OCI-LY7 (cell line): ENCODE results near the gene KRT83. TPM values are rescaled to one million over a fixed set of nuclear protein-coding genes. Genes with fewer than 3 reads are reported as not detected.
"Not testable (repeated sequence)": the region's sequence is repeated elsewhere in the genome, so short reads cannot be mapped to it uniquely, and the experiment has no call there.

Source experiments
- BruUV-seq: library from RNA; stranded (reverse); fragments of 400-500 nt; replicated peaks from 2 replicates; lab custom pipeline; 2021; lab: Mats Ljungman, UMichigan
- CTCF ChIA-PET: fragments of 300-600 bp; sonication (Branson Sonifier 250); formaldehyde crosslinking; loops from one replicate; lab custom pipeline; 2022; ENCODE audit warnings: antibody characterized with exemption; ENCODE audit not compliant: unreplicated experiment; lab: Charles Lee
- POLR2A ChIA-PET: fragments of 300-600 bp; sonication (Branson Sonifier 250); formaldehyde crosslinking; loops from one replicate; lab custom pipeline; 2022; ENCODE audit warnings: antibody characterized with exemption; lab: Charles Lee
- DNase-seq: peaks from one replicate; pipeline ENCODE4 v3.0.0-alpha.2; 2015; ENCODE audit warnings: low spot score
- H2AFZ ChIP-seq: fragments of 200-600 bp; sonication (generic), shearing (Covaris generic); 2 replicates; pipeline ENCODE4 v1.6.1; 2014; ENCODE audit warnings: mild to moderate bottlenecking, antibody characterized with exemption, low read length, moderate library complexity
- H3K27ac ChIP-seq: fragments of 200-600 bp; sonication (generic); 2 replicates; pipeline ENCODE4 v1.5.1; 2014; ENCODE audit warnings: mixed run types, low read depth, mild to moderate bottlenecking, moderate library complexity, low read length, inconsistent platforms; ENCODE audit not compliant: poor library complexity, severe bottlenecking
- H3K36me3 ChIP-seq: fragments of 200-600 bp; sonication (generic); 2 replicates; pipeline ENCODE4 v1.6.1; 2014; ENCODE audit warnings: mild to moderate bottlenecking, antibody characterized with exemption, low read length, moderate library complexity, mixed read lengths; ENCODE audit not compliant: insufficient read depth
- H3K4me1 ChIP-seq: fragments of 200-600 bp; sonication (generic); 2 replicates; pipeline ENCODE4 v1.5.1; 2014; ENCODE audit warnings: mild to moderate bottlenecking, low read length; ENCODE audit not compliant: insufficient read depth, poor library complexity, severe bottlenecking
- H3K4me2 ChIP-seq: fragments of 200-600 bp; sonication (generic); 2 replicates; pipeline ENCODE4 v1.6.1; 2014; ENCODE audit warnings: mild to moderate bottlenecking, low read length
- H3K4me3 ChIP-seq: fragments of 200-600 bp; sonication (generic); 2 replicates; pipeline ENCODE4 v1.5.1; 2014; ENCODE audit warnings: mild to moderate bottlenecking, low read depth, low read length; ENCODE audit not compliant: poor library complexity, severe bottlenecking
- H3K79me2 ChIP-seq: fragments of 200-600 bp; sonication (generic); 2 replicates; pipeline ENCODE4 v1.6.1; 2016; ENCODE audit warnings: low read depth, mild to moderate bottlenecking, low read length, moderate library complexity, mixed read lengths; ENCODE audit not compliant: insufficient read depth
- H3K9me2 ChIP-seq: fragments of 200-600 bp; sonication (generic); 2 replicates; pipeline ENCODE4 v1.6.1; 2016; ENCODE audit warnings: mild to moderate bottlenecking, low read length, mixed read lengths; ENCODE audit not compliant: insufficient read depth
- H3K9me3 ChIP-seq: fragments of 200-600 bp; sonication (generic); 2 replicates; pipeline ENCODE4 v1.6.1; 2014; ENCODE audit warnings: mild to moderate bottlenecking, mixed run types, low read length, mixed read lengths
- H4K20me1 ChIP-seq: fragments of 200-600 bp; sonication (generic); 2 replicates; pipeline ENCODE4 v1.6.1; 2014; ENCODE audit warnings: mild to moderate bottlenecking, antibody characterized with exemption, low read length, moderate library complexity, mixed read lengths; ENCODE audit not compliant: insufficient read depth
- EZH2phosphoT487 ChIP-seq: fragments of 200-600 bp; sonication (generic); IDR thresholded peaks from 2 replicates; pipeline ENCODE4 v1.6.1; 2018; ENCODE audit warnings: low read depth, borderline replicate concordance, mild to moderate bottlenecking, mixed run types, antibody characterized with exemption, low read length, moderate library complexity, mixed read lengths
- intact Hi-C: fragments of 100-400 bp; cut with micrococcal nuclease; formaldehyde crosslinking; loops from one replicate; pipeline ENCODE4 v1.10.0; 2022; ENCODE audit not compliant: unreplicated experiment
- total RNA-seq, 2 experiments: library from RNA; depleted of rRNA in 1 of 2; stranded (reverse); fragments of >200 nt in 1 of 2; shearing (Covaris generic) in 1 of 2; gene quantifications; 2 replicates each; pipeline ENCODE4 v1.2.3, GENCODE V29; 2014 to 2022
- TF ChIP-seq, protein P1 (sequence below): fragments of 200-600 bp; sonication (generic); conservative IDR thresholded peaks from 2 replicates; pipeline ENCODE4 v1.5.1; 2014; ENCODE audit warnings: mild to moderate bottlenecking, antibody characterized with exemption, low read length, moderate library complexity, mixed read lengths

Gene KRT83
- total RNA-seq, 2 experiments from 2014 or later = not detected

DNA sequence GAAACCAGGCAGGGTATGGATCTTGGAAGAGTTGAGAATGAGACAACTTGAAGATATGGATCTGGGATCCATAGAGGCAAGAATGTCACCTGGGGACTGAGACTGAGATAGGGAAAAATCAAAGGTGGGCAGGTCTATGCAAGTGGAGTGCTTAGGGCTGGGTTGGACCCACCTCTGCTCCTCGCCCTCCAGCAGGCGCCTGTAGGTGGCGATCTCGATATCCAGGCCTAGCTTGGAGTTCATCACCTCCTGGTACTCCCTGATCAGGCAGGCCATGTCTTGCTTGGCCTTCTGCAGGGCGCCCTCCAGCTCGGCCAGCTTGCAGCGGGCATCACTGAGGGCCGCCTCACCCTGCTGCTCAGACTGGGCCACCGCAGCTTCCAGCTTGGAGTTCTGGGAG, 5.5 kb downstream of the KRT83 start:
- intact Hi-C loops, H4K20me1 ChIP-seq, H3K4me2 ChIP-seq, H3K79me2 ChIP-seq, H3K36me3 ChIP-seq, H3K27ac ChIP-seq, BruUV-seq, H3K4me3 ChIP-seq, H3K9me3 ChIP-seq, H2AFZ ChIP-seq, POLR2A ChIA-PET, H3K4me1 ChIP-seq, H3K9me2 ChIP-seq, CTCF ChIA-PET: not testable (repeated sequence)
- TF ChIP-seq, protein P1, sequence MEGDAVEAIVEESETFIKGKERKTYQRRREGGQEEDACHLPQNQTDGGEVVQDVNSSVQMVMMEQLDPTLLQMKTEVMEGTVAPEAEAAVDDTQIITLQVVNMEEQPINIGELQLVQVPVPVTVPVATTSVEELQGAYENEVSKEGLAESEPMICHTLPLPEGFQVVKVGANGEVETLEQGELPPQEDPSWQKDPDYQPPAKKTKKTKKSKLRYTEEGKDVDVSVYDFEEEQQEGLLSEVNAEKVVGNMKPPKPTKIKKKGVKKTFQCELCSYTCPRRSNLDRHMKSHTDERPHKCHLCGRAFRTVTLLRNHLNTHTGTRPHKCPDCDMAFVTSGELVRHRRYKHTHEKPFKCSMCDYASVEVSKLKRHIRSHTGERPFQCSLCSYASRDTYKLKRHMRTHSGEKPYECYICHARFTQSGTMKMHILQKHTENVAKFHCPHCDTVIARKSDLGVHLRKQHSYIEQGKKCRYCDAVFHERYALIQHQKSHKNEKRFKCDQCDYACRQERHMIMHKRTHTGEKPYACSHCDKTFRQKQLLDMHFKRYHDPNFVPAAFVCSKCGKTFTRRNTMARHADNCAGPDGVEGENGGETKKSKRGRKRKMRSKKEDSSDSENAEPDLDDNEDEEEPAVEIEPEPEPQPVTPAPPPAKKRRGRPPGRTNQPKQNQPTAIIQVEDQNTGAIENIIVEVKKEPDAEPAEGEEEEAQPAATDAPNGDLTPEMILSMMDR = peak; percentile 73
- peak; percentile 30 for DNase-seq

DNA sequence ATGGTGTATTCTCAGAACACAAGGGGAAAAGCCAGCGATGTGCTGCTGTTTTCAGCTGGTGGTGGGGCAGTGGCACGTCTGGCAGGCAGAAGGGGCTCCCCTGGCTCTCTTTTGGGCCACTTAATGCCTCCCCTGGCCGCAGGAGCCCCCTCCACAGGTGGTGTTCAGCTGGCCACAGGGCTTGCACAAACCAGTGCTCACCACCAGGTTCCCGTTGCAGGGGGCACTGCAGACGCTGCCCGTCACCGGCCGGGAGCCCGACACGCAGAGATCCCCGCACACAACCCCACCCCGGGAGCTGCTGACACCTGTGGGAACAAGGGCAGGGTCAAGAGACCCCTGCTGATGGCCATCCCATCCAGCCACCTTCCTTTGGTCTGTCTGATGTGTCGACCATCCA, 6.7 kb downstream of the KRT83 start:
- H3K27ac ChIP-seq = no peak overlapping the region
- TF ChIP-seq, protein P1 = no peak
- TF ChIP-seq EZH2phosphoT487 = no peak
- BruUV-seq = no TSS peak
- H3K4me1 ChIP-seq = no peaks in the 10 kb centered on the region
- no peak overlapping the region for H2AFZ ChIP-seq
- no peaks in the 10 kb centered on the region for H3K9me2 ChIP-seq
- H3K36me3 ChIP-seq = no peaks in the 10 kb centered on the region
- H3K4me2 ChIP-seq = no peak overlapping the region
- H4K20me1 ChIP-seq = no peaks in the 10 kb centered on the region; the same call in 1 of the 2 replicates
- no peak overlapping the region for H3K4me3 ChIP-seq
- CTCF ChIA-PET = no interaction called here
- POLR2A ChIA-PET = no interaction called here
- H3K79me2 ChIP-seq = no peaks in the 10 kb centered on the region
- no peaks in the 10 kb centered on the region for H3K9me3 ChIP-seq
- no peak for DNase-seq
- intact Hi-C loops = no loop called here

DNA sequence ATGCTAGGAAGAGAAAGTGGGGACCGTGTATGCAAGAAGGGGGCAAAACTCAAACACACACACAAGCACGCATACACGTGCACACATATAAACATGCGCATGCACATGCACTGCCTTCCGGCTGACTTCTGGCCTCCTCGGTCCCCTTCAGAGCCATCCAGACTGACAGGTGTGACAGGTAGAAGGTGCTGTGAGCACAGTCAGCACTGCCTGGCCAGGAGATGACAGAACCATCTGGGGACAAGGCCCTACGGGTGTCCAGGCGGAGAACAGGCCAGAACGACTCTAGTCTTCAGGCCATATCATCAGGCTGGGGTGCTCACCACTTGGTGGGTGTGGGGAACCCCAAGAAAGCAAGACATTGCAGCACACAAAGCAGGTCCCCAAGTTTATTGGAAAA, 7.3 kb downstream of the KRT83 start:
- TF ChIP-seq, protein P1 = no peak
- TF ChIP-seq EZH2phosphoT487 = no peak
- ChIA-PET CTCF (no interaction called here), POLR2A (no interaction called here)
- H3K4me3 ChIP-seq = no peak overlapping the region
- DNase-seq = no peak
- no peak overlapping the region for H3K27ac ChIP-seq
- no peaks in the 10 kb centered on the region for H3K4me1 ChIP-seq
- H3K9me3 ChIP-seq = no peaks in the 10 kb centered on the region
- no peaks in the 10 kb centered on the region; the same call in 1 of the 2 replicates for H4K20me1 ChIP-seq
- no peak overlapping the region for H3K4me2 ChIP-seq
- intact Hi-C loops = no loop called here
- H3K36me3 ChIP-seq = no peaks in the 10 kb centered on the region
- BruUV-seq = no TSS peak
- no peaks in the 10 kb centered on the region for H3K79me2 ChIP-seq
- no peaks in the 10 kb centered on the region for H3K9me2 ChIP-seq
- H2AFZ ChIP-seq = no peak overlapping the region
